Esophagus muscularis mucosa (tissue), 4 donors: ENCODE data around the gene PKHD1. TPM values are rescaled to one million over a fixed set of nuclear protein-coding genes. Genes with fewer than 3 reads are reported as not detected.
"Not testable (repeated sequence)": the region's sequence is repeated elsewhere in the genome, so short reads cannot be mapped to it uniquely, and the experiment has no call there.

Experiments
- DNase-seq: peaks from one replicate; pipeline ENCODE4 v3.0.0-alpha.2; 2017; ENCODE audit errors: extremely low spot score
- H3K27ac ChIP-seq, 4 donors: fragments of 200-600 bp; sonication (generic); replicated peaks in 1 of 4; 1 replicate in 3 of 4; 2 replicates in 1 of 4; pipeline ENCODE4 v1.5.1; 2016 to 2019; ENCODE audit warnings: mild to moderate bottlenecking in 1 of 4
- H3K27me3 ChIP-seq, 4 donors: fragments of 200-600 bp; sonication (generic); one replicate each; pipeline versions ENCODE4 v1.5.1 to v1.6.0; 2016 to 2019
- H3K36me3 ChIP-seq, 4 donors: fragments of 200-600 bp; sonication (generic); one replicate each; pipeline ENCODE4 v1.5.1; 2016 to 2019
- H3K4me1 ChIP-seq, 4 donors: fragments of 200-600 bp; sonication (generic); one replicate each; pipeline ENCODE4 v1.5.1; 2016 to 2019
- H3K4me3 ChIP-seq, 4 donors: fragments of 200-600 bp; sonication (generic); 1 replicate in 2 of 4; 2 replicates in 2 of 4; pipeline ENCODE4 v1.5.1; 2016 to 2019; ENCODE audit warnings: mild to moderate bottlenecking in 4 of 4, moderate library complexity in 1 of 4
- H3K9me3 ChIP-seq, 4 donors: fragments of 200-600 bp; sonication (generic); 1 replicate in 3 of 4; 2 replicates in 1 of 4; pipeline ENCODE4 v1.5.1; 2016 to 2019
- CTCF ChIP-seq, 3 experiments: fragments of 200-600 bp in 2 of 3; fragments of 450-650 bp in 1 of 3; sonication (generic) in 2 of 3; IDR thresholded peaks; one replicate each; pipeline ENCODE4 v1.5.1; 2017 to 2019; ENCODE audit warnings: antibody characterized with exemption in 3 of 3, mild to moderate bottlenecking in 2 of 3, moderate library complexity in 1 of 3
- EP300 ChIP-seq: sonication (generic); formaldehyde crosslinking; IDR thresholded peaks from one replicate; pipeline ENCODE4 v1.6.1; 2017; ENCODE audit warnings: antibody characterized with exemption
- POLR2A ChIP-seq: fragments of 450-650 bp; IDR thresholded peaks from one replicate; pipeline ENCODE4 v1.6.1; 2017; ENCODE audit warnings: antibody characterized with exemption, moderate library complexity, mild to moderate bottlenecking, low read depth
- POLR2AphosphoS5 ChIP-seq, 2 donors: sonication (generic); formaldehyde crosslinking; IDR thresholded peaks; one replicate each; pipeline ENCODE4 v1.6.1; 2017; ENCODE audit warnings: antibody characterized with exemption in 2 of 2
- WGBS: methylation state at CpG from one replicate; pipeline ENCODE4 v1.1.5; 2018; 5-methylcytosine and 5-hydroxymethylcytosine counted together
- intact Hi-C: fragments of 100-400 bp; cut with DNase I; formaldehyde crosslinking; loops from one replicate; pipeline ENCODE4 v1.15.1; 2023
- total RNA-seq, 4 donors: library from RNA; depleted of rRNA; stranded (reverse); fragments of >200 nt; gene quantifications; one replicate each; pipeline versions ENCODE4 v1.1.0 to v1.2.1, GENCODE V29; 2016

PKHD1 gene
- total RNA-seq, 4 donors from 2014 or later, result under 0.01 TPM; not detected in 3

GRCh38 chr6:51928320-51928719 lies 159.1 kb downstream of the PKHD1 start:
- Histone ChIP-seq H3K36me3 (no peaks in the 10 kb centered on the region), H3K4me3 (no peak overlapping the region), H3K4me1 (no peaks in the 10 kb centered on the region), H3K27ac (no peak overlapping the region), H3K27me3 (no peaks in the 10 kb centered on the region), H3K9me3 (no peaks in the 10 kb centered on the region)
- intact Hi-C loops, result no loop called here
- DNase-seq, result no peak
- TF ChIP-seq CTCF (IDR thresholded peaks at IDR 0.05), result no peak
- TF ChIP-seq EP300, result no peak
- TF ChIP-seq POLR2AphosphoS5 (IDR thresholded peaks at IDR 0.05), result no peak
- no peak for TF ChIP-seq POLR2A
- WGBS, result 60% methylated on average over 3 of the region's 3 CpGs

GRCh38 chr6:51927450-51927849 lies 160.0 kb downstream of the PKHD1 start:
- no peak for DNase-seq
- Histone ChIP-seq H3K9me3 (peaks cover 0 to 4% (median 1%) of the 10 kb centered on the region in 4 donors), H3K27me3 (no peaks in the 10 kb centered on the region), H3K27ac (no peak overlapping the region), H3K36me3 (no peaks in the 10 kb centered on the region), H3K4me3 (no peak overlapping the region), H3K4me1 (no peaks in the 10 kb centered on the region)
- TF ChIP-seq POLR2AphosphoS5 (IDR thresholded peaks at IDR 0.05) (no peak), EP300 (no peak), POLR2A (no peak), CTCF (IDR thresholded peaks at IDR 0.05) (no peak)
- WGBS, result 75% methylated on average over 1 of the region's 1 CpG
- intact Hi-C loops, result no loop called here

GRCh38 chr6:51926125-51926524 lies 161.3 kb downstream of the PKHD1 start:
- 75% methylated on average over 5 of the region's 5 CpGs for WGBS
- no peak for DNase-seq
- Histone ChIP-seq H3K36me3 (no peaks in the 10 kb centered on the region), H3K9me3 (peaks cover 0 to 9% (median 3%) of the 10 kb centered on the region in 4 donors), H3K4me1 (no peaks in the 10 kb centered on the region), H3K27ac (no peak overlapping the region), H3K4me3 (no peak overlapping the region), H3K27me3 (no peaks in the 10 kb centered on the region)
- TF ChIP-seq CTCF (IDR thresholded peaks at IDR 0.05), result no peak
- no peak for TF ChIP-seq POLR2AphosphoS5 (IDR thresholded peaks at IDR 0.05)
- TF ChIP-seq POLR2A, result no peak
- no peak for TF ChIP-seq EP300
- intact Hi-C loops, result no loop called here

GRCh38 chr6:51922479-51922878 lies 164.9 kb downstream of the PKHD1 start:
- H3K4me3 ChIP-seq, intact Hi-C loops, H3K4me1 ChIP-seq, H3K27me3 ChIP-seq, H3K27ac ChIP-seq, H3K36me3 ChIP-seq, DNase-seq: not testable (repeated sequence)
- peaks cover 0 to 18% (median 6%) of the 10 kb centered on the region in 4 donors for H3K9me3 ChIP-seq
- WGBS, result 98% methylated on average over 7 of the region's 9 CpGs

GRCh38 chr6:51918347-51918746 lies 169.1 kb downstream of the PKHD1 start:
- H3K27me3 ChIP-seq, H3K4me3 ChIP-seq, H3K36me3 ChIP-seq, H3K27ac ChIP-seq, intact Hi-C loops, DNase-seq, H3K4me1 ChIP-seq: not testable (repeated sequence)
- WGBS, result 92% methylated on average over 2 of the region's 2 CpGs
- H3K9me3 ChIP-seq, result peaks cover 0 to 18% (median 6%) of the 10 kb centered on the region in 4 donors

GRCh38 chr6:51915098-51915497 lies 172.3 kb downstream of the PKHD1 start:
- Histone ChIP-seq H3K36me3 (no peaks in the 10 kb centered on the region), H3K4me3 (no peak overlapping the region), H3K9me3 (peaks cover 0 to 9% (median 2%) of the 10 kb centered on the region in 4 donors), H3K27me3 (no peaks in the 10 kb centered on the region), H3K4me1 (no peaks in the 10 kb centered on the region), H3K27ac (no peak overlapping the region)
- DNase-seq, result no peak
- WGBS, result 82% methylated on average over 1 of the region's 1 CpG
- intact Hi-C loops, result no loop called here
- no peak for TF ChIP-seq POLR2AphosphoS5 (IDR thresholded peaks at IDR 0.05)
- TF ChIP-seq CTCF (IDR thresholded peaks at IDR 0.05), result no peak
- TF ChIP-seq POLR2A, result no peak
- TF ChIP-seq EP300, result no peak
